HepG2 (cell line): Measurements from ENCODE around the gene TPGS1. TPM values are rescaled to one million over a fixed set of nuclear protein-coding genes. Genes with fewer than 3 reads are reported as not detected.

Experiments
- RBAK ChIP-seq: sonication (generic); formaldehyde crosslinking; IDR thresholded peaks from 2 replicates; pipeline ENCODE4 v1.5.1; 2020; ENCODE audit warnings: mild to moderate bottlenecking, missing genetic modification reagents
- SALL1 ChIP-seq: sonication (generic); formaldehyde crosslinking; IDR thresholded peaks from 2 replicates; pipeline ENCODE4 v1.8.0; 2022; ENCODE audit warnings: mild to moderate bottlenecking, missing genetic modification reagents
- TEAD3 ChIP-seq: optimal IDR thresholded peaks from 2 replicates; pipeline ENCODE3; 2016; ENCODE audit warnings: borderline replicate concordance
- polyA plus RNA-seq, 8 experiments: library from polyadenylated mRNA; depleted of rRNA in 3 of 8; stranded (reverse) in 7 of 8; unstranded in 1 of 8; fragments of >200 nt; fragmentation: Illumina TruSeq in 4 of 8; extraction: Trizol in 4 of 8; gene quantifications; 2 replicates each; pipeline versions ENCODE4 v1.2.1 to v1.2.3, GENCODE V29; 2011 to 2016; ENCODE audit warnings: low read depth in 4 of 8, missing spikeins in 1 of 8, mixed read lengths in 1 of 8; ENCODE audit not compliant: insufficient read depth in 1 of 8
- total RNA-seq, 5 experiments: library from RNA; depleted of rRNA; stranded (reverse); fragments of >200 nt; fragmentation: Illumina TruSeq; extraction: Trizol; gene quantifications; 2 replicates each; pipeline ENCODE4 v1.2.3, GENCODE V29; 2016; ENCODE audit warnings: low read depth in 1 of 5
- TF ChIP-seq, protein P1 (sequence below): IDR thresholded peaks from 2 replicates; pipeline ENCODE4 v1.4.0; 2020; ENCODE audit warnings: mild to moderate bottlenecking, missing genetic modification reagents
- TF ChIP-seq, protein P2 (sequence below): sonication (generic); formaldehyde crosslinking; IDR thresholded peaks from 2 replicates; pipeline ENCODE4 v1.8.0; 2022; ENCODE audit warnings: low read depth, missing genetic modification reagents

The TPGS1 gene
- total and polyA plus RNA-seq, 2 of the 13 experiments (the other 11 are each of a cell fraction or from before 2014, with no cell fraction given): 1.1 to 6.2 TPM

DNA sequence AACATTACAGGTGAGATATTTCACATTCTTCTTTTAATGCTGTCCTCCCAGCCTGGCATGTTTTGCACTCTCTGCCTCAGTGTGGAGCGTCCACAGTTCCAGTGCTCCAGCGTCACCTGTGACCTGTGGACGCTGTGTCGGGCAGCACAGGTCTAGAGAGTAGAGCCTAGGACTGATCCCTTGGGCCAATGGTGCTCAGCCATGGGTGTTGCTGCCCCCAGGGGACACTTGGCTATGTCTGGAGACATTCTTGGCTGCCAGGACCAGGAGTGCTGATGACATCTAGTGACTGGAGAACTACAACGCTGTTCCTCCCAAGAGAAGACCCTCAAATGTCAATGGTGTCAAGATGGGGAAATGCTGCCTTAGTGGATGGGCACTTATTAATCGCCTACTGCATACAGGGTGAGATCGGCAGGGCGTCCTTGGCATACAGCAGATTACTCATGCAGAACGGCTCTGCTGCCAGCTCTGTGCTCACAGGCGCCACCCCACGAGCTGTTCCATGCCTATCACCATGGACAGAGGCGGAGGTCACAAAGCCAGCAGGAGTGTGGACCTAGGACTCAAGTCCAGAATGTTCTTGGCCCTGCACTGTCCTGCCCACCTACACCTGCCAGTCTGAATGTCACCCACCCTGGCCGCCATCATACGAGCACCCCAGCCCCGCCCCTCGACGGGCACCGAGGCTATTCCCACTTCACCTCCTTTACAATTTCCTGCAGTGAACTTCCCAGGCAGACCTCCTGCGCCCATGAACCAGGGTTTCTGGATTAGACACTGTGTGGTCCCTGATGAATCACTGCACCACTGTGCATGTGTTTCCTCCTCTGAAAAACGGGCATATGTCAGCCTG, 24.9 kb upstream of the TPGS1 start (continued):
- TF ChIP-seq, protein P1, sequence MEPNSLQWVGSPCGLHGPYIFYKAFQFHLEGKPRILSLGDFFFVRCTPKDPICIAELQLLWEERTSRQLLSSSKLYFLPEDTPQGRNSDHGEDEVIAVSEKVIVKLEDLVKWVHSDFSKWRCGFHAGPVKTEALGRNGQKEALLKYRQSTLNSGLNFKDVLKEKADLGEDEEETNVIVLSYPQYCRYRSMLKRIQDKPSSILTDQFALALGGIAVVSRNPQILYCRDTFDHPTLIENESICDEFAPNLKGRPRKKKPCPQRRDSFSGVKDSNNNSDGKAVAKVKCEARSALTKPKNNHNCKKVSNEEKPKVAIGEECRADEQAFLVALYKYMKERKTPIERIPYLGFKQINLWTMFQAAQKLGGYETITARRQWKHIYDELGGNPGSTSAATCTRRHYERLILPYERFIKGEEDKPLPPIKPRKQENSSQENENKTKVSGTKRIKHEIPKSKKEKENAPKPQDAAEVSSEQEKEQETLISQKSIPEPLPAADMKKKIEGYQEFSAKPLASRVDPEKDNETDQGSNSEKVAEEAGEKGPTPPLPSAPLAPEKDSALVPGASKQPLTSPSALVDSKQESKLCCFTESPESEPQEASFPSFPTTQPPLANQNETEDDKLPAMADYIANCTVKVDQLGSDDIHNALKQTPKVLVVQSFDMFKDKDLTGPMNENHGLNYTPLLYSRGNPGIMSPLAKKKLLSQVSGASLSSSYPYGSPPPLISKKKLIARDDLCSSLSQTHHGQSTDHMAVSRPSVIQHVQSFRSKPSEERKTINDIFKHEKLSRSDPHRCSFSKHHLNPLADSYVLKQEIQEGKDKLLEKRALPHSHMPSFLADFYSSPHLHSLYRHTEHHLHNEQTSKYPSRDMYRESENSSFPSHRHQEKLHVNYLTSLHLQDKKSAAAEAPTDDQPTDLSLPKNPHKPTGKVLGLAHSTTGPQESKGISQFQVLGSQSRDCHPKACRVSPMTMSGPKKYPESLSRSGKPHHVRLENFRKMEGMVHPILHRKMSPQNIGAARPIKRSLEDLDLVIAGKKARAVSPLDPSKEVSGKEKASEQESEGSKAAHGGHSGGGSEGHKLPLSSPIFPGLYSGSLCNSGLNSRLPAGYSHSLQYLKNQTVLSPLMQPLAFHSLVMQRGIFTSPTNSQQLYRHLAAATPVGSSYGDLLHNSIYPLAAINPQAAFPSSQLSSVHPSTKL (CRISPR knock-in tag): peak; percentile 17; the same call in 1 of the 2 replicates
- TF ChIP-seq, protein P2, sequence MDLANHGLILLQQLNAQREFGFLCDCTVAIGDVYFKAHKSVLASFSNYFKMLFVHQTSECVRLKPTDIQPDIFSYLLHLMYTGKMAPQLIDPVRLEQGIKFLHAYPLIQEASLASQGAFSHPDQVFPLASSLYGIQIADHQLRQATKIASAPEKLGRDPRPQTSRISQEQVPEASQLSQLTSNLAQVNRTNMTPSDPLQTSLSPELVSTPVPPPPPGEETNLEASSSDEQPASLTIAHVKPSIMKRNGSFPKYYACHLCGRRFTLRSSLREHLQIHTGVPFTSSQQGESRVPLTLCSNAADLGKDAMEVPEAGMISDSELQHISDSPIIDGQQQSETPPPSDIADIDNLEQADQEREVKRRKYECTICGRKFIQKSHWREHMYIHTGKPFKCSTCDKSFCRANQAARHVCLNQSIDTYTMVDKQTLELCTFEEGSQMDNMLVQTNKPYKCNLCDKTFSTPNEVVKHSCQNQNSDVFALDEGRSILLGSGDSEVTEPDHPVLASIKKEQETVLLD (CRISPR knock-in tag): no peak
- TF ChIP-seq TEAD3 (CRISPR knock-in tag) (no peak), SALL1 (CRISPR knock-in tag) (peak; percentile 49), RBAK (CRISPR knock-in tag) (no peak)
